HG03460 (cell line): ENCODE data around the gene CFAP299.

Source experiments
- ATAC-seq: cut with Tn5 transposase; IDR thresholded peaks from one replicate; pipeline ENCODE4 v1.9.1; 2021; ENCODE audit not compliant: unreplicated experiment

Gene CFAP299

DNA sequence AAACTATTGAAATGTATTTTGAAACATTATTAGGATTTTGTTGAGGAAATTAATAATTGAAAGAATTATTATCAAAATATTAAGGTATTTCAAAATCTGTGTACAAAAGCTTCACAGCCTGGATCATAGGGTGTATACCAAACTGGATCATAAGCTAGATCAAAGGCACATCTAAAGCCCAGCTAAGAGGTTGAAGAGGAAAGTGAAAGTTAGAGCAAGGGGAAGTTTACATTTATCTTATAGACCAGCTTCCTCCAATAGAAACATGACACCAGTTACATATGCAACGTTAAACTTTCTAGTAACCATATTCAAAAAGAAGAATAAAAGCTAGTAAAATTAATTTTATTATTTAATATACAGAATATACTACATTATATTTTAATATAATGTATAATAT, 467.8 kb downstream of the CFAP299 start:
- no peak for ATAC-seq

DNA sequence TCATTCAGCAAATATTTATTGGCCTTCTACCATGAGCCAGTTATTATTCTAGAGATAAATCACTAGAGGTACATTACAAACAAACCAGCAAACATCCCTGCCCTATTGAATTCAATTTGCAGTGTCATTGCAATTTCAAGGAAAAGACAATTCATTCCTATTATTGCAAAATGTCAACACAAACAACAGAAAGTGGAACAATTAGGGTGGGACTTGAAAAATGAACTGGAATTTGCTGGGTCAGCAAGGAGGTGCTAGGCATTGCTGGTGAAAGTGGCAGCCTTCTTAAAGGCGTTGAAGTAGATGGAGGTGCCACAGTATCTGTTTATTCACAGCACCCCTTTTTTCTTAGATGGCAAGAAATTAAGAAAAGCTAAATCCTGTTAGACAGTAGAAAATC, 470.9 kb downstream of the CFAP299 start:
- ATAC-seq: no peak

DNA sequence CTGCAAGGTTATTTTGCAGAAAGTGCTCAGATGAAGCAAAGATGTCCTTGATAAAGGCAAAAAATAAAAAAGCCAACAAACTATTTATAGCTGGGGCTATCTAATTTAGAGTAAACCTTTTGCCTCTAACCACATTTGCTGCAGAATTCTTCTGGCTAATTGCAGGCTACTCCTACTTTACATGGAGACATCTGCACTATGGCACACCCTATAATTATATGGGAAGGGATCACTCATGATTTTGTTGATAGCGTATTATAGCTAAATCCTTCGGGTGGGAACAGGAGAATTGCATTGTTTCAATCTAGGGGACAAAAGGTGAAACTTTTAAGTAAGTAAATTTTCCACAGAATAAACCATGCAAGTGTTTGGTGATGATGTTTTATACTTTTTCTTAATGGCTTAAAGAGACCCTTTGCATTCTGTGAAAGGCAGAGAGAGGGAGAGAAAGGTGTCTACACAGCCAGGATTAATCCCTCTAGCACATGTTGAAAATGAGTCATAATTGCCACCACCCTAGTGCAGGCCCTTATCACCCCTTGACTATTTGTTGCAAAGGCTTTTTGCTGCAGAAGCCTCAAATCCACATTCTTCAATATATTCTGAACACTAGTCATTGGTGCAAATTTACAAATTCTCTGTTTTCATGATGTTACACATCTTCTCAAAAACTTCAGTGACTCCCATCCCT, 473.7 kb downstream of the CFAP299 start:
- no peak for ATAC-seq

DNA sequence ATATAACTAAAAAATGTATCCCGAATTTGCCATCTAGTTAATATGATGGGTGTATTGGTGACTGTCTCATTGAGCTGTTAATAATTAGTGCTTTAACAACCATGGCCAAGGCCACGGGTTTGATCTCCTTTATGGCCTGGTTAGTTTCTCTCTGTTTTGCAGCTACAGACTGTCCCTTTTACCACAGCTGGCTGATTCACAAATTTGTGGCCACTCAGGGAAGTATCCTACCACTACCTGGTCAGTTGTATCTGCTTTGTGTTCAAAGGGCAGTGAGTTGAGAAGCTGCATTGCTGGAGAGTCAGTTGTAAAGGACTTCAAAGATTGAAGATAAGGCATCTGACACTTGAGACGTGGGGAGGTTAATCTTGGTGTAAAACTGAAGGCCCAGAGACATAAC, 475.9 kb downstream of the CFAP299 start:
- no peak for ATAC-seq

DNA sequence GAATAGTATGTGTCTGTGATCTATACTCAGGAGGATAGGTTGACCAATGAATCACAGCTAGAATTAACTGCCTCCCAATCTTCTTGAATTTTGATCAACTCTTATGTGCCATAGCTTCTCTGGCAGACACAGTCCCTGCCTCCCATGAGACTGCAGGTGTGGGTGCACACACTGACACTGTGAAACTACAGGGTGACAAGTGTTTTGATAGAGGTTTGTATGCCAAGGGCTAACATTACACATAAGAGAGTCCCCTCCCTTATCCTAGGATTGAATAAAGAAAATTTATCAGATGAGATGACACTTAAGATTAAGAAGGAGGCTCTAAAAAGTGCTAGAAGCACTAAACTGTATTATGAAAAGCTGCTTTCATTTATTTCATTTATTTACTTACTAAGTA, 476.6 kb downstream of the CFAP299 start:
- no peak for ATAC-seq

DNA sequence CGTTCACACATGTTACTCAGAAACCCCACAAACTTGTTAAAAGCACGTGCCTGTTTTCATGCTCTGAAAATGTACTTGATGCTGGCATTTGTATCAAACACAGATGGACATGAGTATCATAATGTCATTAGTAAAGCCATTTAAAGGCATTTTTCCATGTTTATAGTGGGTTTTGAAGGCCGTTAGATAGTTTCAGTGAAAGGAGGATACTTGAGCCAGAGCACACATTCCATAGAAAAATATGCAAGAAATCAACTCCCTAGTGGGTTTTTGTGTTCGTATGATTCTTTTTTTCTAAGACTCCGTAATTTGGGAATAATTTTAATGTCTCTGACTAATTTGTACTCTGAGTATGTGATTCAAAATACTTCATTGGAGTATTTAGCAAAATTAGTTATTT, 478.7 kb downstream of the CFAP299 start:
- ATAC-seq: no peak

DNA sequence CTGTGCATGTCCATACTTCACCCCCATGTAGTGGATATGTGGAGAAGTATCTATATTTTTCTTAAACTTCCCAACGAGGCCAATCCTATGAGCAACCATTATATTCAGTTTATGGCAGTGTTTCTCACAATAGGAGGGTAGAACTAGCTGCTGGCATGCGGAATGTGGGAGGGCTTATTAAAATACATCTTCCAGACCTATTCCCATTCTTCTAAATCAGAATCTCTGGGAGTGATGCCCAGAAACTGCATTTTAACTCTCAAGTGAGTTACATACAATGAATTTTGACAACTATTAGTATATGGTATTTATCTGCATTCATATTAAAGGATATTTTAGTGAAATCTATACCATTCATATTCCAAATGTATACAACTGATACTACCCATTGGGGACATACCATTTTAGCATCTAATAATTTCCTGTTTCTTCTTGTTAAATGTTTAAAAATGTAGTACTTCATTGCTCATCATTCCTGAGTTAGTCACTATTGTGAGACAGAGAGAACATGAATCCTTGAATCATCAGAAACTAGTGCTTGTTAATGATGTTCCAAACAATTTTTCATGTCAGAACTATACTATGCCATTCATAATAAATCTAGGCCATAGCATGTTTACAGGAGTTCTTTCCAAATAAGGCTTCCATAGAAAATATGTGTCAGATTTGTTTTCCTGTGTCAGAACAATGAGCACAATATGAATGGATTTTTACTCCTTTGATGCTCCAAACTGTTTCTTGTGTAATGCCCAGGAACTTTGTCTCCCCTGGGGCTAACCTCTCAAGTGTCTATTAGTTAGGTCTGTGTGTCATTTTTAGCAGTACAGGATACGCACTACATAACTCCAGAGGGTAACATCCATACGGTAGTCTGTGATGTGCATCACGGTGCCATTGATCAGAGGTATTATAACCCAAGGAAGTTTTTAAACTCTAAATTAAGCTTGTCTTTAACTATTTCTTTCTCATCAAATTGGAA, 496.1 kb downstream of the CFAP299 start:
- ATAC-seq: no peak

DNA sequence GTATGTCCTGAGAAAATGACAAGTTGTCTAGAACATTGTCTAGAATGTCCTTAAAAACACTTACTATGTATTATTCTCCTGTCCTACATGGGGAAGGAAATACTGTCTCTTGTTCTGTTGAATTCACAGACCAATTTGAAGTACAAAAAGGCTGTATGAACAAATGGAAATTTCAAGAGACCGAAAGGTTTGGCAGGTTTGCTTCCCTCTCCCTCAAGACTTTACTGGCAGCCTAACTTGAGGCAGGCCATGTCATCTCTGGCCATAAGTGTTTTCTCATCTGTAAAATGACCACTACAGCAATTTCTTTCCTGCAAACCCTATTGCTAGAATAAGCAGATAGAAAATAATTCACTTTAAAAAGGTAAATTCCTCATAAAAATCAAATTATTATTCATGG, 503.8 kb downstream of the CFAP299 start:
- ATAC-seq: no peak

DNA sequence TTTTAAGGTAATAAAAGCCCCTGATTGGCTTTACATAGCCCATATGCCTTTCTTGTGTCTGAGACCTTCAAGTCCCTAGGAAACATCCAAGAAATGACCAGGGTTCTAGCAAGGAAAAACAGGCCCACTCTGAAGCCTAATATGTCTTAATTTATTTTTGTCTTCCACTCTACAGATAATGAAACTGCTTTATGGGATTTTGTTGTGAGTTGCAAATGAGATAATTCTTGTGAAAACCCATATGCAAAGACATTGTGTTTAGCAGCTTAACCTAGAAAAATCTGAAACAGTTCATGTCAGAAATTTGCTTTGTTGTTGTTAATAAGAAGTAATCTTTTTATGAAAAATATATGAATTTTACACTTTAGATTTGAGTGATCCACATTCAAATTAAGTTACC, 504.3 kb downstream of the CFAP299 start:
- ATAC-seq: no peak

DNA sequence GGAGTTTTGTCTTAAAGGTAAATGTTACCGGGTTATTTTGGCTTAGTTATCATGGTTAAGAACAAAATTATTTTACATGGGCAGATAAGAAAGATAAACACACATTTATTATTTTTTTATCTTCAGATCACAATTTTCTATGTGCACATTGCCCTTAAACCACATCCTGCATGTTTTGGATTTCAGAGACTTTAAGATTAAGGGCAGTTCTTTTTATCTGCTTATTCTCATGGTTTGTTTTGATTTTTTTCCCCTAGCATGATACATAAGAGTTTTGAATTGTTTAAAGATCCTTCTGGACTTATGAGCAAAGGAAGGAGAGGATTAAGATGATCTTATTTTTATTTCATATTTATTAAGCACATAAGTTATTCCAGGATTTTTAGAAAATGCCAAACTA, 504.9 kb downstream of the CFAP299 start:
- no peak for ATAC-seq

DNA sequence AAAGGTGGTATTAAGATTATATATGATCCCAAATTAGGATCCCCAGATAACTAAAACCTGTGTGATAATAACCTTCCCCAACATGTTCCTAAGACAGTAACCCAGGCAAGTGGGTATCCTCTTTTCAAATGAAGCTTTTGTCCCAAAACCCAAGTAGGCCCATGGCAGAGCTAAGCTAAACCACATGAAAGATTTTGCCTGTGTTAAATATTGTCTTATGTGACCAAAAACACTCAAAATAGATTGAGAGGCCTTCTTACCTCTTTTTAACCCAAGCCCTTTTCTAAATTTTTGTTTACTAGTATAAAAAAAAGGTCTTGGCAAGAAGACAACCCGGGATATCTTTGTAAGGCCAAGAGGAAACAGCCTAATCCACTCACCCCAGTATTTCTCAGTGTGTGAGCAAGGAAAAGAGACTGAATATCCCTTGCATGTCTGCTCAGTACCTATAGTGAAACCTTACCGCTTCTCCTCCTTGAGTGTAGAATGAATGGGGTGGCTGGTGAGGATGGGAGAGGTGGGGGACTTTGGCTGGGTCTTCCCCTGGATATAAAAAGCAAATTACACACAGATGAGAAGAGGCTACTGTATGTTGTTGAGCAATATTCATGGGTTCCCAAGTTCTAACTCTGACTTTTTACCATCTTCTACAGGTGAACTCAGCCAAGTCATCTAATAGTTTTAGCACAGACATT, 506.2 kb downstream of the CFAP299 start:
- peak; percentile 53 for ATAC-seq

DNA sequence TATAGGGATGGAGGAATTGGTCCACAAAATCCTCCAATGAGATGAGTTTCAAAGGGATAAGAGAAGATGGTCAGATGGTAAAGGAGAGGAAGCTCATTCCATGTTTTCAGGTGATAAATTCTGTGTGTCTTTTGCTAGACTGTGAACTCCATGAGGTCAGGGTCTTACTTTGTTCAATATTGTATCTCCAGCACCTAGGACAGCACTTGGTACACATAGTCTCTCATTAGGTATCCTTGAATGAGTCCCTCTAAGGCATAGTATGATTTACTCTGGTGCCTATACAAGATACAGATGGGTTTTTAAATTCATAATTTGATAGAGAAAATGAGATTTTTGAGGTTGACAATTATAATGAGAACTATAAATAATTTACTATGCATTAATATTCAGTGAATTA, 510.7 kb downstream of the CFAP299 start:
- ATAC-seq: no peak

DNA sequence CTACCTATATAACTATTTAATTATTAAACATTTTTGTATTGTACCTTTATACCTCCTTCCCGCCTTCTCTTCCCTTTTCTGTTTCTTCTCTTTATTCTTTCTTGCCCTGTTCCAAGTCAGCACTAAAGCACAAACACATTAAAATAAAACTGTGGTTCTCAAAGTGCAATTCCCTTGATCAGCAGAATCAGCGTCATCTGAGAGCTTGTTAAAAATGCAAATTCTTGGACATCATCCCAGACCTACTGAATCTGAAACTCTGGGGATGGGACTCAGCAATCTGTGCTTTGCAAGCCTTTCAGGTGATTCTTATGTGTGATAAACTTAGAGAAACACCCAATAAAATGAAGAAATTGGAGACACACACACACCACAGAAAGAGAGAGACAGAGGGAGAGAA, 516.5 kb downstream of the CFAP299 start:
- ATAC-seq: no peak

DNA sequence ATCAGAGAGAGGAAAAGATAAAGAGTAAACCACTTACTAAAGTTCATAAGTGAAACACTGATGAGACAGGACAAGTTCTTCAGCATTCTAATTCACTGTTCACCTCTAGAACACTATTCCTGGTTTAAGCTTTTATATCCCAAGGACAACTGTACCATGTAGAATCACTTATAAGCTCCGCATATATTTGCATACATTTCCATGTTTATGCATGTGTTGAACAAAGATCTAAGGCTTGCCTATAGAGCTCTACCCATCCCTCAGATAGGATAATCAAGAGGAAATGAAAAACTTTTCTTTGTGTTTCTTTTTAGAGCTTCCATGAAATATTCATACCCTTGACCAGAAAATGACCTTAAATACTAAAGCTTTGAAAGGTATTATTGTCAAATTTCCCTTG, 538.0 kb downstream of the CFAP299 start:
- no peak for ATAC-seq

DNA sequence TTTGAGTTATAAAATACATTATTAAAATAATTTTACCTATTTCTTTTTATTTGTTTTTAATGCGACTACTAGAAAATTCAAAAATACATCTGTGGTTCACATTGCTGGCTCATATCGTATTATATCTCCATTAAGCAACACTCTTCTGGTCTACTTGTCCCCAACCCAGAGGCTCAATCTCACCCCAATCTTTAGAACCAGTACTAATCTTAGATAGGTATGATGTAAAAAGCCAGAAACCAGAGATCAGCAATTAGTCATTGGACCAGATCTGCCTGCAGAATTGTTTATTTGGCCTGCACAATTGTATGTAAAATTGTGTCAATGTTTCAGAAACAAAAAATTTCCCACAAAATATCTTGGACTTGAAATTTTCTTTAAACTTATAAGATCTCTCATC, 539.4 kb downstream of the CFAP299 start:
- no peak for ATAC-seq

DNA sequence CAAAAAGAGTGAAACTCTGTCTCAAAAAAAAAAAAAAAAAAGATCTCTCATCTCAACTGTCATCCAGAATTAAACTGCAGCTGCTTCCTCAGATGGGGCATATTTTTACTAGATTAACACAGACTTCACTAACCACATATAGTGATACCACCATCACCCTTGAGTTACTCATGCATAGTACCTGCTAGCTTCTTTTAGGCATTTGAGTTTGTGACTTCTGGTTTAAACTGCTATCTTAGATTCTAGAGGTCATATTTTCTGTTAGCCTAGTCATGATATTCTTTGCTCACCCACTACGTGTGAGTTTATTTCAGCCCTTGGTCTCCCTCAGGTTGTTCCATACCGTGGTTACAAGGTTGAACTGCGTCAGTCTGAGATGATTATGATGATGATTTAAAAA, 540.1 kb downstream of the CFAP299 start:
- peak; percentile 91 for ATAC-seq

DNA sequence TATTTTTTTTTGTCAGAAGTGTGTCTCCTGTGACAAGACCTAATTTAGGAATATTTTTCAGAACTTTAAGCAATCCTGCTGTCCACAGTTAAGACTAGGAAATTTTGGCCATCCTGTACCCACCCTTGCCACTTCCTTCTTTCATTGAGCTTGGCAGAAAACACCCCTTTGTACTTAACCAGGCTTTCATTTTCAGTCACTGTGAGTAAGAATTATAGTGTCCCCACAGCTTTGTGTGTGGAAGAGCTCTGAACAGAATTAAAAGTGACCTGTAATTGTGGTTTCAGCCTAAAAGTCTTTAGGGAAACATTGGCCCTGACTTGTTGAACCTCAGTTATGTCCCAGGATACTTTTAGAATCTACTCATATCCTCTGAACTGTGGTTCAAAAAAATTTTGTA, 541.3 kb downstream of the CFAP299 start:
- peak; percentile 73 for ATAC-seq

DNA sequence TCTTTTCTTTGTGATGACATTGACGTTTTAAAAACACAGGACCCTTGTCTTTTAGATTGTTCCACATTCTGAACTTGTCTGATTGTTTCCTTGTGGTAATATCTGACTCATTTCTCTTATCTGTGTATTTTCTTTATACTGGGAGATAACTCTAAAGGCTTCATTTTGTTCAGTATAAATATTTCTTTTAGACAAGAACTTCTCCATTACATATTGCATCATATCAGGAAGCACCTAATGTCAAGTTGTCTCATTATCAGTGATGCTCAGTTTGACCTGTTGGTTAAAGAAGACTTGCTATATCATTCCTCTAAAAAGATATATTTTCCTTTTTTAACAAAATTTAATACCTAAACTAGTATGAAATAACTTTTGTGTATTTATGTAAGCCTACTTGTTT, 542.7 kb downstream of the CFAP299 start:
- ATAC-seq: no peak

DNA sequence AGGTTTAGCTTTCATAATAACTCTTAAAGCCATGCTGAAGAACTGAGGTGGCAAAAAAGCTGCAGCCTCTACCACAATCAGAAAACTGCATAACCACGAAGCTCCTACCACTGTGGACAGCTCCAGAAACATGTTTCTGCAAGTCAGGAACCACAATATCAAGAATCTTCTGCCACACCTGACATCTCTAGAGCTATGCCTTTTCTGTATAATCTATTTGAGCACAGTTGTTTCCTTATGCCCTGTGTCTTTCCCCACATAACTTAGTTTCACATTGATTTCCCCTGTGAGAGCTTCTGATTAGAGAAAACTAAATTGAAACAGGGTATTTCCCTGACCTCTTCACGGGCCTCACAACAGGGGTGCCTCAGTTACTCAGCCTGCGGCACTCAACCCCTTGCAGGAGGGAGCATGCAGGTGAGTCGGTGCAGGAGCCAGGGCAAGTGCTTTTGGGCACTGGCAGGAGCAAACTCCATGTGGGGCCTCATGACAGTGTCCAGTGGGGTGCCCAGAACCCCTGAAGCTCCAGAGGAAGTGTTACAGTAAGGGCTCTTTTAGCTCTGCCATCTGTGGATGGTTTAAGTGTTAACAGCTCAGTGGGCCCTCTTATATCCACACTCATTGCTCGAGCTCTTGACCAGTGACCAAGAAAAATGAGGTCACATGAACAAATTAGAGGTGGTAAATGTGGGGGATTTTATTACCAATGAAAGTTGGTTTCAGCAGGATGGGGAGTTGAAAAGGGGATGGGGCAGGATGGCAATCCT, 562.2 kb downstream of the CFAP299 start:
- peak; percentile 70 for ATAC-seq

DNA sequence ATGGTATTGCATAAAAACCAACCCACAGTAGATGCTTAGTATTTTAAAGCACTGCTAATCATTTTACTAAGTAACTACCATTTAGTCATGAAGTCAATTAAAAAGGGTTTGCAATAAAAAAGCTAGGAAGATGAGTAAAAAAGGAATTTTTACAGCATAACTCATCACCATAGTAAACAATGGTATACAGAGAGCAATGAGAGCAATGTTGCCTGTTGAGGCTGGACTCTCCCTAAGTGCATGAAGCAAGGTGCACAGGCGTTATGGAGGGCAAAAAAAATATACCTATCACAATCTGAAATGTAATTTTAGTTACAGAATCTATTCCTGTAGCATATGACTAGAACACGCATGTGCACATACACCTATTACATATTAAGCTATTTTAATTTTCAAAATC, 565.4 kb downstream of the CFAP299 start:
- ATAC-seq: no peak

DNA sequence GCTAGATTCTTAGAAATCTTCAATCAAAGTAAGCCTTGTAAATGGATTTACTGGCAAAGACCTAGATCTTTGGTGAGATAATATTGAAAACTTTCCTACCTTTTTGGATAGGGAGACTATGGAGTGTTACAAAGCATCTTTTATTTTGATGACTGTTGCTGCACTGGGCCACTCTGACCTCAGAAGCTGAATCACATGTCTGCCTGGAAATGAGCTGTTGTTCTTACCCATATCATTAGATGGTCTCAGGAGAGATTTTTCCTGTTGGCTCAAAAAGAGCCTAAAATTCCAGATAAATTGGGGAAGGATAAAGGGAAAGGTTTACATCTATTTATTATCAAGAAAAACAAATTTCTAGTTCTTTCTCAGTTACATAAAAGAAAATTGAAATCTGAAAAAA, 567.5 kb downstream of the CFAP299 start:
- ATAC-seq: no peak
